Measurements from ENCODE around the gene CDH10. TPM values are rescaled to one million over a fixed set of nuclear protein-coding genes. Genes with fewer than 3 reads are reported as not detected.

CDH10 gene
- not detected in 3 replicates for total RNA-seq
- long read RNA-seq, result 0 reads

DNA sequence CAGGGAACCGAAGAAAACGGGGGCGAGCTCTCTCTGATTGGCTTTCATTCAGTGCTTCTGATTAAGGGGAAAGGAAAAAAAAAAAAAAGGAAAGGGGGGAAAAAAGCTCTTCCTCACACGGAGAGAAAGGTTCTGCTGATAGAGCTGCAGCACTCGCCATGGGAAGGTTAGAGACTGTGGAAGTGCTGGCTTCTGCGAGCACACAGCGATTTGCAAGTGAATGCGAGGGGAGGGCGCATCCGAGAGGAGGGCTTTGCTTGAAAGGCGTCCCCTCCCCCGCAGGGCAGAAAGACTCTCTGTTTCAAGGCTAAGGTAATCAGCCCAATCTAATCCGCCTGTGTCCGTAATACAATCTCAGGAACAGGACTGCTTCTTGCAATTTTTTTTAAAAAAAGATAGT lies at the start of gene CDH10:
TSS of gene CDH10 (minus strand) at position 218 of the 400 bp plus-strand sequence. CDS start 51,488 bp downstream, outside the sequence.
- TF ChIP-seq, protein P1, sequence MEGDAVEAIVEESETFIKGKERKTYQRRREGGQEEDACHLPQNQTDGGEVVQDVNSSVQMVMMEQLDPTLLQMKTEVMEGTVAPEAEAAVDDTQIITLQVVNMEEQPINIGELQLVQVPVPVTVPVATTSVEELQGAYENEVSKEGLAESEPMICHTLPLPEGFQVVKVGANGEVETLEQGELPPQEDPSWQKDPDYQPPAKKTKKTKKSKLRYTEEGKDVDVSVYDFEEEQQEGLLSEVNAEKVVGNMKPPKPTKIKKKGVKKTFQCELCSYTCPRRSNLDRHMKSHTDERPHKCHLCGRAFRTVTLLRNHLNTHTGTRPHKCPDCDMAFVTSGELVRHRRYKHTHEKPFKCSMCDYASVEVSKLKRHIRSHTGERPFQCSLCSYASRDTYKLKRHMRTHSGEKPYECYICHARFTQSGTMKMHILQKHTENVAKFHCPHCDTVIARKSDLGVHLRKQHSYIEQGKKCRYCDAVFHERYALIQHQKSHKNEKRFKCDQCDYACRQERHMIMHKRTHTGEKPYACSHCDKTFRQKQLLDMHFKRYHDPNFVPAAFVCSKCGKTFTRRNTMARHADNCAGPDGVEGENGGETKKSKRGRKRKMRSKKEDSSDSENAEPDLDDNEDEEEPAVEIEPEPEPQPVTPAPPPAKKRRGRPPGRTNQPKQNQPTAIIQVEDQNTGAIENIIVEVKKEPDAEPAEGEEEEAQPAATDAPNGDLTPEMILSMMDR (IDR thresholded peaks at IDR 0.05), result no peak
- H3K27me3 Mint-ChIP-seq (ENCODE audit: low read depth), result peaks cover 35% of the 10 kb centered on the region
- H3K4me3 Mint-ChIP-seq (ENCODE audit: unreplicated experiment), result peak within 1 kb of the TSS; percentile 60
- H3K4me1 Mint-ChIP-seq (ENCODE audit: low read depth), result peaks cover 8% of the 10 kb centered on the region
- DNase-seq (ENCODE audit: low spot score), result no peak
- H3K27ac Mint-ChIP-seq (ENCODE audit: unreplicated experiment), result no peak within 1 kb of the TSS
- no peaks in the 10 kb centered on the region for H3K9me3 Mint-ChIP-seq (ENCODE audit: low read depth)
- H3K36me3 Mint-ChIP-seq (ENCODE audit: low read depth), result no peaks in the 10 kb centered on the region

- Mint-ChIP-seq H3K27me3 (ENCODE audit: low read depth) (no peaks in the 10 kb centered on the region), H3K4me3 (ENCODE audit: unreplicated experiment) (no peak overlapping the region), H3K4me1 (ENCODE audit: low read depth) (no peaks in the 10 kb centered on the region), H3K36me3 (ENCODE audit: low read depth) (no peaks in the 10 kb centered on the region), H3K27ac (ENCODE audit: unreplicated experiment) (no peak overlapping the region), H3K9me3 (ENCODE audit: low read depth) (peaks cover 15% of the 10 kb centered on the region)
- TF ChIP-seq, protein P1 (IDR thresholded peaks at IDR 0.05), result no peak
- no peak for DNase-seq (ENCODE audit: low spot score)
These were observed 48.8 kb upstream of the CDH10 start for GRCh38 chr5:24693609-24694008.

GRCh38 chr5:24691074-24691473 lies 46.3 kb upstream of the CDH10 start:
- peaks cover 7% of the 10 kb centered on the region for H3K9me3 Mint-ChIP-seq (ENCODE audit: low read depth)
- H3K36me3 Mint-ChIP-seq (ENCODE audit: low read depth), result no peaks in the 10 kb centered on the region
- no peaks in the 10 kb centered on the region for H3K4me1 Mint-ChIP-seq (ENCODE audit: low read depth)
- no peaks in the 10 kb centered on the region for H3K27me3 Mint-ChIP-seq (ENCODE audit: low read depth)
- H3K27ac Mint-ChIP-seq (ENCODE audit: unreplicated experiment), result no peak overlapping the region
- no peak for DNase-seq (ENCODE audit: low spot score)
- TF ChIP-seq, protein P1 (IDR thresholded peaks at IDR 0.05), result no peak
- no peak overlapping the region for H3K4me3 Mint-ChIP-seq (ENCODE audit: unreplicated experiment)

DNA sequence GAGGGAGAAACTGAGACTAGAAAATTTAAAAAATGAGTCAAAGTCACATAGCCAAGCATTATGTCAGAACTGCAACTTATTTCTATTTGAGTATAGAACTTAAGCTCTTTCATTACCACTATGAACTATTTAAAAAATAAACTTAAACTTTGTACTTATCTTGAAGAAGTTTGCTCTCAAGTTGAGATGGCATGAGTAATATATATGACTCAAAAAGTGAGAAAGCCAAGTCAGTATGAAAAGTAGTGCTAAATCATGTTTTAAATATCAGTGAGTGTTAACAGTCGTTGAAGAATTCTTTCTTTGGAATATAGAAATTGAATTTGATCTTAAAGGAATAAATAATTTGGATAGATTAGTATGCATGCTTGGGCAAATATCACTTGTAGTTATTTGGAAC lies 36.3 kb upstream of the CDH10 start:
- Mint-ChIP-seq H3K4me3 (ENCODE audit: unreplicated experiment) (no peak overlapping the region), H3K27me3 (ENCODE audit: low read depth) (peaks cover 3% of the 10 kb centered on the region), H3K9me3 (ENCODE audit: low read depth) (peaks cover 17% of the 10 kb centered on the region), H3K27ac (ENCODE audit: unreplicated experiment) (no peak overlapping the region), H3K4me1 (ENCODE audit: low read depth) (no peaks in the 10 kb centered on the region), H3K36me3 (ENCODE audit: low read depth) (no peaks in the 10 kb centered on the region)
- TF ChIP-seq, protein P1 (IDR thresholded peaks at IDR 0.05), result no peak
- DNase-seq (ENCODE audit: low spot score), result no peak

DNA sequence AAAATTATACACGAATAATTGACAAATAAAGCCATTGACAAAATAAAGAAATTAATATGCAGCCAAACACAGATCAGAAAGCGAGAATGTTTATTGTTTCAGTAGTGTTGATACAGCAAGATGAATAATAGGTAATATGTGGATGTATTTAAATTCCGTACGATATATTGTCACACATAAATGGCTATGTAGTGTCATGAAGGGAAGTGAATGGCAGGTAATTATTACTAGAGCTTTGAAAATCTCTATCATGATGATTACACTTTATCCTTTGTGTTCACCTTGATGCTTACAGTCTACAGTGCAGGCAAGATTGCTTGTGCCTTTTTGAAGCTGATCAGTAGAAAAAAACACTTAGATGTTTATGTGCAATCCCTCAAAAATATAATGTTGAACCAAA lies 23.3 kb upstream of the CDH10 start:
- H3K36me3 Mint-ChIP-seq (ENCODE audit: low read depth), result no peaks in the 10 kb centered on the region
- no peaks in the 10 kb centered on the region for H3K27me3 Mint-ChIP-seq (ENCODE audit: low read depth)
- peaks cover 3% of the 10 kb centered on the region for H3K9me3 Mint-ChIP-seq (ENCODE audit: low read depth)
- no peak overlapping the region for H3K27ac Mint-ChIP-seq (ENCODE audit: unreplicated experiment)
- H3K4me1 Mint-ChIP-seq (ENCODE audit: low read depth), result no peaks in the 10 kb centered on the region
- no peak for DNase-seq (ENCODE audit: low spot score)
- no peak overlapping the region for H3K4me3 Mint-ChIP-seq (ENCODE audit: unreplicated experiment)
- TF ChIP-seq, protein P1 (IDR thresholded peaks at IDR 0.05), result no peak
